Measurements from ENCODE around the gene GAS7. TPM values are rescaled to one million over a fixed set of nuclear protein-coding genes. Genes with fewer than 3 reads are reported as not detected.

Gene GAS7
- total and polyA plus RNA-seq, 10 of the 15 experiments (the other 5 are each of a cell fraction or from before 2014, with no cell fraction given): 2.3 to 53.4 (median 24.0) TPM

- no peak overlapping the region for H3K4me3 ChIP-seq
- H3K27me3 ChIP-seq (replicated peaks in 1 of 2; ENCODE audit: control insufficient read depth in 2 of 2, insufficient read depth in 2 of 2, low read length in 1 of 2): peaks cover 0 to 4% of the 10 kb centered on the region in 2 experiments; a peak in 1 of 4 replicates
- FAIRE-seq (no peak), DNase-seq (ENCODE audit: low read depth, low spot score) (no peak), ATAC-seq (no peak)
- no peaks in the 10 kb centered on the region for H3K36me3 ChIP-seq (ENCODE audit: control insufficient read depth in 2 of 2, insufficient read depth in 2 of 2, low read length in 1 of 2)
- H3K79me2 ChIP-seq (ENCODE audit: control insufficient read depth, insufficient read depth, low read length): no peaks in the 10 kb centered on the region
- no peaks in the 10 kb centered on the region for H3K9me3 ChIP-seq (replicated peaks; ENCODE audit: control insufficient read depth, insufficient read depth, low read length)
- no peaks in the 10 kb centered on the region for H4K20me1 ChIP-seq (ENCODE audit: control insufficient read depth, insufficient read depth)
- intact Hi-C loops (cut with micrococcal nuclease; ENCODE audit: unreplicated experiment) (no loop called here), in situ Hi-C loops (cut with MboI) (loop anchor here (10.0 kb wide), 1 partner anchor 63 kb away; no protein-coding TSS in a partner anchor)
- ChIA-PET SMC1A (ENCODE audit: uncharacterized antibody, unreplicated experiment) (no interaction called here), CTCF (no interaction called here), RAD21 (ENCODE audit: unreplicated experiment) (no interaction called here), POLR2A (no interaction called here)
- no peak overlapping the region for H3K4me2 ChIP-seq (ENCODE audit: control insufficient read depth, insufficient read depth)
- H3K4me1 ChIP-seq (ENCODE audit: control insufficient read depth, insufficient read depth, low read length): no peaks in the 10 kb centered on the region
- TF ChIP-seq POU2F2 (IDR thresholded peaks at IDR 0.05; ENCODE audit: borderline replicate concordance, low read depth, low read length): no peak
- no peak for TF ChIP-seq ZBTB40 (IDR thresholded peaks at IDR 0.05; ENCODE audit: borderline replicate concordance)
- TF ChIP-seq CUX1 (IDR thresholded peaks at IDR 0.05; ENCODE audit: insufficient replicate concordance, low read depth, low read length): no peak
- no peak overlapping the region for H3K27ac ChIP-seq (ENCODE audit: control insufficient read depth, insufficient read depth)
- 30% methylated on average over 9 of the region's 13 CpGs for WGBS (ENCODE audit: insufficient coverage, insufficient replicate concordance, low lambda C conversion rate, missing lambda C conversion rate)
- no peak overlapping the region for H3K9ac ChIP-seq (ENCODE audit: control insufficient read depth, insufficient read depth, low read length)
- no peak overlapping the region for H2AFZ ChIP-seq (ENCODE audit: control insufficient read depth, low read depth, low read length)
- no TSS peak for BruUV-seq (replicated peaks)
These were observed 300.9 kb downstream of the GAS7 start for GRCh38 chr17:9897372-9897968.
